IgD-negative memory B cell (primary cell): ENCODE measurements around the gene SLC2A9. TPM values are rescaled to one million over a fixed set of nuclear protein-coding genes. Genes with fewer than 3 reads are reported as not detected.

Experiments used
- H3K27ac Mint-ChIP-seq, 3 donors: one replicate each; pipeline ENCODE4 v1.8.0; 2020 to 2022; ENCODE audit warnings: mild to moderate bottlenecking in 3 of 3, mixed read lengths in 3 of 3, moderate library complexity in 1 of 3
- H3K27me3 Mint-ChIP-seq: one replicate; pipeline ENCODE4 v1.8.0; 2021; ENCODE audit warnings: mixed read lengths
- H3K36me3 Mint-ChIP-seq: one replicate; pipeline ENCODE4 v1.8.0; 2020; ENCODE audit warnings: mild to moderate bottlenecking, mixed read lengths
- H3K4me1 Mint-ChIP-seq, 3 donors: one replicate each; pipeline ENCODE4 v1.8.0; 2020 to 2022; ENCODE audit warnings: mixed read lengths in 3 of 3, mild to moderate bottlenecking in 1 of 3
- H3K4me3 Mint-ChIP-seq, 4 donors: one replicate each; pipeline ENCODE4 v1.8.0; 2020 to 2022; ENCODE audit warnings: mild to moderate bottlenecking in 4 of 4, mixed read lengths in 4 of 4, moderate library complexity in 3 of 4
- H3K9me3 Mint-ChIP-seq, 3 donors: one replicate each; pipeline ENCODE4 v1.8.0; 2020 to 2021; ENCODE audit warnings: mixed read lengths in 3 of 3, mild to moderate bottlenecking in 1 of 3
- polyA plus RNA-seq: library from polyadenylated mRNA; unstranded; fragments of 300-500 nt; fragmentation: Illumina TruSeq; gene quantifications from one replicate; pipeline ENCODE4 v1.2.3, GENCODE V29; 2021

Gene SLC2A9
- polyA plus RNA-seq, 1 donor from 2014 or later, result 0.41 TPM

- Mint-ChIP-seq H3K27me3 (no peaks in the 10 kb centered on the region), H3K9me3 (no peaks in the 10 kb centered on the region), H3K4me3 (no peak overlapping the region), H3K4me1 (peaks cover 0 to 3% (median 0%) of the 10 kb centered on the region in 3 donors), H3K36me3 (peaks cover 1% of the 10 kb centered on the region), H3K27ac (no peak overlapping the region)
Measured at GRCh38 chr4:10051517-10052135, 30.3 kb upstream of the SLC2A9 start.

GRCh38 chr4:10050721-10051120 lies 29.4 kb upstream of the SLC2A9 start:
- peaks cover 0 to 1% (median 0%) of the 10 kb centered on the region in 3 donors for H3K4me1 Mint-ChIP-seq
- H3K36me3 Mint-ChIP-seq, result no peaks in the 10 kb centered on the region
- H3K27ac Mint-ChIP-seq, result no peak overlapping the region
- H3K4me3 Mint-ChIP-seq, result no peak overlapping the region
- no peaks in the 10 kb centered on the region for H3K27me3 Mint-ChIP-seq
- no peaks in the 10 kb centered on the region for H3K9me3 Mint-ChIP-seq

GRCh38 chr4:10050261-10050661 lies 29.0 kb upstream of the SLC2A9 start:
- peaks cover 0 to 4% (median 0%) of the 10 kb centered on the region in 3 donors for H3K4me1 Mint-ChIP-seq
- H3K36me3 Mint-ChIP-seq, result no peaks in the 10 kb centered on the region
- H3K27me3 Mint-ChIP-seq, result no peaks in the 10 kb centered on the region
- no peak overlapping the region for H3K27ac Mint-ChIP-seq
- no peak overlapping the region for H3K4me3 Mint-ChIP-seq
- no peaks in the 10 kb centered on the region for H3K9me3 Mint-ChIP-seq

GRCh38 chr4:10048941-10049697 lies 27.8 kb upstream of the SLC2A9 start:
- peaks cover 3 to 7% (median 6%) of the 10 kb centered on the region in 3 donors for H3K4me1 Mint-ChIP-seq
- no peaks in the 10 kb centered on the region for H3K36me3 Mint-ChIP-seq
- no peaks in the 10 kb centered on the region for H3K9me3 Mint-ChIP-seq
- no peaks in the 10 kb centered on the region for H3K27me3 Mint-ChIP-seq
- H3K27ac Mint-ChIP-seq, result no peak overlapping the region
- H3K4me3 Mint-ChIP-seq, result peak overlapping the region in 1 of 4 donors; percentile 36

GRCh38 chr4:10047967-10048366 lies 26.7 kb upstream of the SLC2A9 start:
- H3K4me3 Mint-ChIP-seq, result no peak overlapping the region
- H3K27me3 Mint-ChIP-seq, result no peaks in the 10 kb centered on the region
- no peak overlapping the region for H3K27ac Mint-ChIP-seq
- H3K9me3 Mint-ChIP-seq, result peaks cover 0 to 2% (median under 1%) of the 10 kb centered on the region in 3 donors
- peaks cover 1% of the 10 kb centered on the region for H3K36me3 Mint-ChIP-seq
- H3K4me1 Mint-ChIP-seq, result peaks cover 3 to 9% (median 6%) of the 10 kb centered on the region in 3 donors

GRCh38 chr4:10046471-10046870 lies 25.2 kb upstream of the SLC2A9 start:
- Mint-ChIP-seq H3K4me1 (peaks cover 3 to 9% (median 6%) of the 10 kb centered on the region in 3 donors), H3K9me3 (peaks cover 6 to 9% (median 8%) of the 10 kb centered on the region in 3 donors), H3K4me3 (no peak overlapping the region), H3K36me3 (peaks cover 1% of the 10 kb centered on the region), H3K27ac (no peak overlapping the region), H3K27me3 (no peaks in the 10 kb centered on the region)

- Mint-ChIP-seq H3K9me3 (peaks cover 6 to 9% (median 8%) of the 10 kb centered on the region in 3 donors), H3K4me3 (no peak overlapping the region), H3K4me1 (peaks cover 3 to 9% (median 6%) of the 10 kb centered on the region in 3 donors), H3K27me3 (no peaks in the 10 kb centered on the region), H3K36me3 (peaks cover 2% of the 10 kb centered on the region), H3K27ac (no peak overlapping the region)
Measured at GRCh38 chr4:10045481-10045880, 24.2 kb upstream of the SLC2A9 start.

- H3K9me3 Mint-ChIP-seq, result peaks cover 6 to 9% (median 8%) of the 10 kb centered on the region in 3 donors
- peak overlapping the region in 1 of 4 donors; percentile 17 for H3K4me3 Mint-ChIP-seq
- H3K27me3 Mint-ChIP-seq, result no peaks in the 10 kb centered on the region
- H3K36me3 Mint-ChIP-seq, result peaks cover 8% of the 10 kb centered on the region
- H3K27ac Mint-ChIP-seq, result no peak overlapping the region
- H3K4me1 Mint-ChIP-seq, result peaks cover 5 to 9% (median 6%) of the 10 kb centered on the region in 3 donors
Measured at GRCh38 chr4:10041036-10041435, 19.7 kb upstream of the SLC2A9 start.

- no peak overlapping the region for H3K4me3 Mint-ChIP-seq
- H3K4me1 Mint-ChIP-seq, result peaks cover 5 to 6% (median 5%) of the 10 kb centered on the region in 3 donors
- H3K27me3 Mint-ChIP-seq, result no peaks in the 10 kb centered on the region
- peaks cover 8% of the 10 kb centered on the region for H3K36me3 Mint-ChIP-seq
- no peak overlapping the region for H3K27ac Mint-ChIP-seq
- peaks cover 6 to 9% (median 8%) of the 10 kb centered on the region in 3 donors for H3K9me3 Mint-ChIP-seq
Measured at GRCh38 chr4:10040049-10040892, 19.0 kb upstream of the SLC2A9 start.

- Mint-ChIP-seq H3K27me3 (no peaks in the 10 kb centered on the region), H3K4me1 (peaks cover 12 to 17% (median 15%) of the 10 kb centered on the region in 3 donors), H3K9me3 (no peaks in the 10 kb centered on the region), H3K36me3 (peaks cover 7% of the 10 kb centered on the region), H3K4me3 (no peak overlapping the region), H3K27ac (no peak overlapping the region)
Measured at GRCh38 chr4:10036807-10037342, 15.6 kb upstream of the SLC2A9 start.

GRCh38 chr4:10035130-10035529 lies 13.8 kb upstream of the SLC2A9 start:
- H3K4me1 Mint-ChIP-seq, result peaks cover 12 to 17% (median 15%) of the 10 kb centered on the region in 3 donors
- H3K36me3 Mint-ChIP-seq, result peaks cover 3% of the 10 kb centered on the region
- H3K9me3 Mint-ChIP-seq, result no peaks in the 10 kb centered on the region
- no peaks in the 10 kb centered on the region for H3K27me3 Mint-ChIP-seq
- no peak overlapping the region for H3K27ac Mint-ChIP-seq
- H3K4me3 Mint-ChIP-seq, result no peak overlapping the region

- Mint-ChIP-seq H3K4me3 (no peak overlapping the region), H3K9me3 (no peaks in the 10 kb centered on the region), H3K27me3 (no peaks in the 10 kb centered on the region), H3K4me1 (peaks cover 12 to 17% (median 15%) of the 10 kb centered on the region in 3 donors), H3K36me3 (peaks cover 3% of the 10 kb centered on the region), H3K27ac (no peak overlapping the region)
Measured at GRCh38 chr4:10034612-10035104, 13.4 kb upstream of the SLC2A9 start.

- no peaks in the 10 kb centered on the region for H3K9me3 Mint-ChIP-seq
- H3K4me3 Mint-ChIP-seq, result no peak overlapping the region
- no peak overlapping the region for H3K27ac Mint-ChIP-seq
- H3K36me3 Mint-ChIP-seq, result peaks cover 3% of the 10 kb centered on the region
- no peaks in the 10 kb centered on the region for H3K27me3 Mint-ChIP-seq
- peaks cover 12 to 17% (median 15%) of the 10 kb centered on the region in 3 donors for H3K4me1 Mint-ChIP-seq
Measured at GRCh38 chr4:10034136-10034535, 12.8 kb upstream of the SLC2A9 start.

GRCh38 chr4:10033191-10033881 lies 12.0 kb upstream of the SLC2A9 start:
- peaks cover under 1% of the 10 kb centered on the region for H3K27me3 Mint-ChIP-seq
- H3K4me3 Mint-ChIP-seq, result peak overlapping the region in 3 of 4 donors; percentile 30 to 70 (median 51)
- H3K9me3 Mint-ChIP-seq, result no peaks in the 10 kb centered on the region
- H3K4me1 Mint-ChIP-seq, result peaks cover 12 to 17% (median 15%) of the 10 kb centered on the region in 3 donors
- peak overlapping the region in 1 of 3 donors; percentile 83 for H3K27ac Mint-ChIP-seq
- no peaks in the 10 kb centered on the region for H3K36me3 Mint-ChIP-seq
